G401 (cell line): Measurements from ENCODE around the gene FUCA1. TPM values are rescaled to one million over a fixed set of nuclear protein-coding genes. Genes with fewer than 3 reads are reported as not detected.
"Not testable (repeated sequence)": the region's sequence is repeated elsewhere in the genome, so short reads cannot be mapped to it uniquely, and the experiment has no call there.

Experiments used
- DNase-seq: peaks from one replicate; pipeline ENCODE4 v3.0.0-alpha.2; 2015; ENCODE audit warnings: low spot score
- in situ Hi-C: cut with HindIII; loops from 2 replicates; pipeline ENCODE4 v1.10.0; 2016; ENCODE audit warnings: low sequenced_read_pairs, mixed read lengths
- total RNA-seq: library from RNA; depleted of rRNA; stranded (reverse); fragments of >200 nt; shearing (Covaris generic); gene quantifications from 2 replicates; pipeline ENCODE4 v1.2.3, GENCODE V29; 2014; rRNA removed

The FUCA1 gene
- total RNA-seq: 79.4 and 84.1 TPM in 2 replicates

DNA sequence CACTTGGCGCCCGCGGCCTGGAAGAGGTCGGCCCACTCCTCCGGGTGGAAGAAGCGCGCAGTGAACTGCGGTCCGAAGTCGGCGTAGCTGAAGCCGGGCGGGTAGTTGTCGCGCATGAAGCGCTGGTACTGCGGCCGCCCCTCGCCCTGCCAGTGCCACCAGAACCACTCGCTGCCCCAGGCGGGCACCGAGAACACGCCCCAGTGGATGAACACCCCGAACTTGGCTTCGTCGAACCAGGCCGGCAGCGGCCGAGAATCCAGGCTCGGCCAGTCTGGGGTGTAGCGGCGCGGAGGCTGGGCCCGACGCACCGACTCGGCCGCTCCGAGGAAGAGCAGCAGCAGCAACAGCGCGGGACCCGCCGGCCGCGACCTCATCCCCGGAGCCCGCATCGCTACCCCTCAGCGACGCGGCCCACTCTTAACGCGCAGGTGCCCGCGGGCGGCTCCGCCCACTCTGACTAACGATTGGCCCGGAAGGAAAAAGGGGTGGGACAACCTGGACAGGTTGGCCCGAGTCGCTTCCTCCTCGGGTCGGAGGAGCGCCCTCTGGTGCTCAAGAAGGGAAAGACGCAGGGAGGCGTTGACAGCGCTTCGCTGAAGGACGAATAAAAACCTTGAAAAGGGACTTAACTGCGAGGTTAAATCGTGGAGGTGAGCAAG, at the start of gene FUCA1:
Gene FUCA1, minus strand, starts transcription at position 396 of the 662 bp plus-strand sequence. Its CDS starts 4 bp downstream, at position 392.
- peak; percentile 96 for DNase-seq
- in situ Hi-C loops: no loop called here

DNA sequence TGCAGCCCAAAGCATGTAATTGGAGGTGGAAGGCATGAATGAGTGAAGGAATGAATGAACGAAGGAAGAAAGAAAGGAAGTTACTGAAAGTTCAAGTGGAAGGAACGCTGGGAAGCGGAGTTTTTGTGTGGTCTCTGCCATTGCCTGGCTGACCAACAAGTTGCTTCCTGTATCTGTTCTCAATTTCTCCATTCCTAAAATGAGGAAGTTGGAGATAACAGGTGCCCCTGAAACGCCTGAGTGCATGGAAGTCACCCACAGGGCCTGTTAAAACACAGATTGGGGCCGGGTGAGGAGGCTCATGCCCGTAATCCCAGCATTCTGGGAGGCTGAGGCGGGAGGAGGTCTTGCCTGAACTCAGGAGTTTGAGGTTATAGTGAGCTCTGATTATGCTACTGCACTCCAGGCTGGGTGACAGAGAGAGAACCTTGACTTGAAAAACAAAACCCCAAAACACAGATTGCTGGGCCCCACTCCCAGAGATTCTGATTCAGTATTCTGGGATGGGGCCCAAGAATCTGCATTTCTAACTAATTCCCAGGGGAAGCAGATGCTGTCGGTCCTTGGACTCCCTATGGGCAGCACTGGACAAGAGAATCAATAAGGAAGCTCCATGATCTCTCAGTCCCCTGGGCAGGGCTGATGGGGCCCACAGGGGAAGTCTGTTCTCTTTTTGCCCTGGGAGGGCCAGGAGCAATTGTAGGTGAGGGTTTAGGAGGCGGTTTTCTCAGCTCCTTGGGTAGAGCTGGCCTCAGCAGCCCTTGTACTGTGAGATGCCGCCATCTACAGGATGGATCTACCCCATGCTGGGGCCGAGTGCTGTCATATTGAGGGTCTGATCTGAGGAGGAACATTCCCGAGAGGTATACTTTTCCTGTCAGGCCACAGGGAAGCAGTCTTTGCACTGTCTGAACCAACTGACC, 48.4 kb upstream of the FUCA1 start:
- in situ Hi-C loops: no loop called here
- peak; percentile 49 for DNase-seq

DNA sequence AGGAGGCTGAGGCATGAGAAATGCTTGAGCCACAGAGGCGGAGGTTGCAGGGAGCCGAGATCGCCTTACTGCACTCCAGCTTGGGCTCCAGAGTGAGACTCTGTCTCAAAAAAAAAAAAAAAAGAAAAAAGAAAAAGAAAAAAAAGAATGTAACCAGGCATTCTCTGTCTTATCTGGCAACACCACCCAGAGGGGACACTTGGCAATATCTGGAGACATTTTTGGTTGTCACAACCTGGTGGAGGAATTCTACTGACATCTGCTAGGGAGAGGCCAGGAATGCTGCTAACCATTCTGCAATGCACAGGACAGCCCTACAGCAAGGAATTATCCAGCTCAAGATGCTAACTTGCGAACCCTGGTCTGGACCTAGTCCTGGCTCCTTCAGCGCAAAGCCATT, 47.4 kb upstream of the FUCA1 start:
- DNase-seq: no peak
- in situ Hi-C loops: no loop called here

DNA sequence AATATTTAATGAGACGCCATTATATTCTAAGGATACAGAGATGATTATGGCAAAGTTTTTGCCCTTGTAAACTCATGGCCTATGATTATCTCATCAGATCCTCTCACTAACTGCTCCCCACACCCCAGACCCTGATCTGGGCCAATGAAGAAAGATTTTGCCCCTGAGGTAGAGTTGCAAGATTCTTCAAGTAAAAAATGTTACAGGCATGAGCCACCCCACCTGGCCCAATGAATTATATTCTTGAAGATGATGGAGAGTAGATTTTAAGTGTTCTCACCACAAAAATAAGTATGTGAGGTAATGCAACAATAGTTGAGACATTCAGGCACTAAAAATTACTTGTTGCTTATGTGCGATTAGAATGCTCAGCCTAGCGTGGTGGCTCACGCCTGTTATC, 46.8 kb upstream of the FUCA1 start:
- no peak for DNase-seq
- in situ Hi-C loops: no loop called here

DNA sequence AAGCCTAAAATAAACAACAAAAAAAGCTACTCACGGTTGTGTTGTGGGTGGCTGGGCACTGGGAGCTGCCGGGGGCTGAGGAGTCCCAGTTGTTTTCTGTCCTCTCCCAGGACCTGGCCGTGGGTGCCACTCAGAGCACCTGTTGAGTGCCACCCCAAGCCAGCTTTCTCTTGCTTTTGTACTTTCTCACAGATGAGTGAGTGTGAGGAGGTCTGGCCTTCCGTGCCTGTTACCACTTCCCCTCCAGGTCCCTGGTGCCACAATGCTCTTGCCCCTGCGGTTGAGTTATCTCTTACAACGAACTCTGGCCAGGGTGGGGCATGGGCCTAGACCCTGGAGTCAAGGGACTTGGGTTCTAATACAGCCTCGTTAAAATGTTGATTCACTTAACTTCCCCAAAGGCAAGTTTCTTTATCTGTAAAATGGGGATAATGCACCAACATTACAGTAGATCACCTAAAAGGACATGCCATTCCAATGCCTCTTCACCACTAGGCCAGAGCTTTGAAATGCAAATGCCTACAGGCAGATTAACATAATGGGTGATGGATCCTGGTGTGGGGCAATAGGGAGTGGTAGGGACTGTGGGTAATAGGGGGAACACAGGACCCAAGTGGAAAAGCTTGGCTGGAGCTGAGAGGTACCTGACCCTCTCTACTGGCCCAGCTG, 45.3 kb upstream of the FUCA1 start, which contains the start of gene CNR2:
Gene CNR2, minus strand, starts transcription at position 151 of the 669 bp plus-strand sequence. CDS start 37,745 bp downstream, outside the sequence.
- no peak for DNase-seq
- in situ Hi-C loops: no loop called here

DNA sequence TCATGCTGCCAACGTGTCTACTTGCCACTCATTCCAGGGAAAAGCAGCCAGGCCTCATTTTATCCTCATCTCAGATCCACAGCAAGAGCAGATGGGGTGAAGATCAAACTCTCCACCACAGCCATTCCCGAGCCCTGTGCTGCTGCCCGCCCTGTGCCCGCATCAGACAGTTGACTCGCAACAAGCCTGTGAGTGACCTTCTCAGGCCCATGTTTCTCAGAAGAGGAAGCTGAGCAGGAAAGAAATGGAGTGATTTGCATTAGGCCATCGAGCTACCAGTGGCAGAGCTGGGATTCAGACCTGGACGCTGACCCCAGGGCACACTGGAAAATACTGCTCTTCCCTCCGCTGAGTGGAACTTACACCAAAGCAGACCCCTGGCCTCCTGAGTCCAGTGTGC, 43.8 kb upstream of the FUCA1 start:
- in situ Hi-C loops: no loop called here
- DNase-seq: no peak

DNA sequence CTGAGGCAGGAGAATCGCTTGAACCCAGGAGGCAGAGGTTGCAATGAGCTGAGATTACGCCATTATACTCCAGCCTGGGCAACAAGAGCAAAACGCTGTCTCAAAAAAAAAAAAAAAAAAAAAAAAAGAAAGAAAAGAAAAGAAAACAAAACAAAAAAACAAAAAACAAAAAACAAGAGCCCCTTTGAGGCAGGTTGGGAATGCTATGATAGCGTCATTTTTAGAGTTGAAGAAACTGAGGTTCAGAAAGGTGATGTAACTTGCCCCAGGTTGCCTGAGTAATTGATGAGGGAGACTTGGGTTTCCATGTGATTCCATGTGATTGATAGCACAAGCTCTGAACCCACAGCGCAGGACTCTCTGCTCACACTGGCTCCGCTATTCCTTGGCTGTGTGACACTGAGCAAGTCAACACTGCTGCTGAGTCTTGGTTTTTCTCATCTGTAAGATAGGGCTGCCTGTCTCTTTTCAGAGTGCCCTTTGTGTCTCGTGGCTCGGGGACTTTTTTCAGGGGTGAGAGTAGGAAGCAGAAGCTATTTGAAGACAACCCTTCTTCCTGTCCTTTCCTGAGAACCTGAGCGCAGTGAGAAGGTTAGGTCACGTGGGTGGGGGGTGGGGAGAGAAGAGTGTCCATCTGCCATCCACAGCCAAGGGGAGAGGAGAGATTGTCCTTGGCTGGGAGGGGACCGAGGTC, 42.6 kb upstream of the FUCA1 start:
- no peak for DNase-seq
- in situ Hi-C loops: no loop called here

DNA sequence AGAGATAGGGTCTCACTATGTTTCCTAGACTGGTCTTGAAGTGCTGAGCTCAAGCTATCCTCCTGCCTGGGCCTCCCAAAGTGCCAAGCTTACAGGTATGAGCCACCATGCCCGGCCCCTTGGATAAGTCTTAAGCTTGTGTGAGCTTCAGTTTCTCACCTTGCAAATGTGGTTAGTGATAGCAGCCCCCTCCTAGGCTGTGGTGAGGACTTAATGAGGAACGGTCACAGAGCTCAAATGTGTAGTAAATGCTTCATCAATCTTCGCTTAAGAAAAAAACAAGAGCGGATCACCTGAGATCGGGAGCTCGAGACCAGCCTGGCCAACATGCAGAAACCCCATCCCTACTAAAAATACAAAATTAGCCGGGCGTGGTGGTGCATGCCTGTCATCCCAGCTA, 42.1 kb upstream of the FUCA1 start:
- no peak for DNase-seq
- in situ Hi-C loops: no loop called here

DNA sequence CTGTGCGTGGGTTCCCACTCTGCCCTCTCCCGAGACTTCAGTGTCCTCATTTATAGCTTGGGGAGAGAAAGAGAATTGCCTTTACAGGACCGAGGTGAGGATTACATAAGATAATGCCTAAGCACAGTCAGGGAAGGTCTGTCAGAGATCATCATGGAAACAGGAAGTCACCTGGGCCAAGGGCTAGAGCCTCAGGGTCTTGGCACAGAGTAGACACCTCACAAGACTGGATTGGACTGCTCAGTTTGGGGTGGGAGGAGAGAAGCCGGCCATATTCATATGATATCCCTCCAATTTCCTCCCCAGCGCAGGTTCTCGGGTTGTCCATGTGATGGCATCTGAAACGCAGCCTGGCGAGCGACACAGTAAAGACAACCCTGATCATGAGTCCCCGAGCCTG, 41.3 kb upstream of the FUCA1 start:
- in situ Hi-C loops: no loop called here
- no peak for DNase-seq

DNA sequence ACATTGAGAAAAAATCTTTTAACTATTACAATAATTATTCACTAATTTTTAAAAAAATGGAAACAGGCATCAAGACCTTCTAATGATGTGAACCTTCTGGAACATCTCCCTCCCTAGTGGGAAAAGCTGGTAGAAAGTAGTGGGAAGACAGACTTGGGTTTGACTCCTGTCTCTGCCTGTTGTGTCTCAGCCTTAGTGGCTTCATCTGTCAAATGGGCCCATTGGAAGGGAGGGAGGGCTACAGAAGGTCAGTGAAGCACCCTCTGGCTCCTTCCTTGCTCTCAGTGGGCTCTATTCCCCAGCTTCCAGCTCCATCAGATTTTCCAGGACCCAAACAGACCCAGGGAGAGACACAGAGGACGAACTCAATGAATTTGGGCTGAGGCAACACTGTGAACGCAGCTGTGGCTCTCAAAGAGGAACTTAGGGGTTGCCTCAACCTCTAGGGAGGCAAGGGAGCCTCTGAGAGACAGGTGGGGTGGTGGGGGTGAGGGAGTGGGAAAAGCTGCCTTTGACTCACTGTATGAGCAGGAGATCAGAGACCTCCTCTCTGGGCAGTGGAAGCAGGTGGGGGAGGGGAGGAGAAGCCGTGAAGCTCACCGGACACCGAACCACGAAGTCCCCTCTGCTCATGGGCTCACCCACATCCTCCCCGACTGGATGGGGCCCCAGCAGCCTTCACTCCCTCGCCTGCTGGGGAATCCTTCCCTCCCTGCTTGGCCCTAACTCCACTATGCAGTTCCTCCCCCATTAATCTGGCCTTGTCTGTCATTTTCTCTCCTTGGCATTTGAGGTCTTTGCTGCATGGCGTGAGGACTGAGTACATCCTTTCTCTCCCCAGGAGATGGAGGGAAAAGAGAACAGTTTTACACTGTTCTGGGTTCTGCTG, 40.6 kb upstream of the FUCA1 start:
- no peak for DNase-seq
- in situ Hi-C loops: no loop called here

DNA sequence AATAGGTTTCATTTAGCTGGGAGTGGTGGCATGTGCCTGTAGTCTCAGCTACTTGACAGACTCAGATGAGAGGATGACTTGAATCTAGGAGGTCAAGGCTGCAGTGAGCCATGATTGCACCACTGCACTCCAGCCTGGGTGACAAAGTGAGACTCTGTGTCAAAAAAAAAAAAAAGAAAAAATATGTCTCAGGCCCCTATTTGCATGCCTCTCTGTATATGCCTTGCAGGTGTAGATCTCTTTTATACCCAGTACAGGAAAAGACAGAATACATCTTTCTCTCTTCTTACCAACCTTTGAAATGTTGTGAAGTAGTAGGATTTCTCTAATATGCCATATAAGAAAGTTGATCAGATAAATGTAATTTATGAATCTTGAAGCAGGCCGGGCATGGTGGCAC, 38.6 kb upstream of the FUCA1 start:
- in situ Hi-C loops: no loop called here
- DNase-seq: no peak

DNA sequence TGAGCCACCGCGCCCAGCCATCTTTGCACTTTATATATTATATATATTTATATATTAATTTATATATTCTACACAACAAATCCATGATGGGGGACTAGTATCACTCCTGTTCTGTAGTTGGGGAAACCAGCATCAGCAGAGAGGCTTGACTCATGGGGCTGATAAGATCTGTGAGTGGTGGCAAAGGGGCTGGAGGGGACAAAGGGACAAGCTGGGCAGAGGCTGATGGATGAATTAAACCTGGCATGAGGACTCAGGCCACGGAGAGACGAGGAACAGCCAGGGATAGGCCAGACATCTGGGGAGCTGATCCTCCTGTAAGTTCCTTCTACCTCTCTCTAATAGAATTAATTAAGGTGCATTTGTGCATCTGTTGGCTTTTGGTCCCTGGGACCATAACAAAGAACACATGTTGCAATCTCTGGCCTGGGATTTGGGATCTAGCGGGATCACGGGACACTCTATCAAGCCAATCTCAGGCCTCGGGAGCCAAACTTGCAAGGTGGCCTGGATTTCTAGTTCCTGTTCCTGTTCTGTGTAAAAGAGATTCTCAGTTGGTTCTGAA, 37.5 kb upstream of the FUCA1 start:
- DNase-seq: no peak
- in situ Hi-C loops: no loop called here

DNA sequence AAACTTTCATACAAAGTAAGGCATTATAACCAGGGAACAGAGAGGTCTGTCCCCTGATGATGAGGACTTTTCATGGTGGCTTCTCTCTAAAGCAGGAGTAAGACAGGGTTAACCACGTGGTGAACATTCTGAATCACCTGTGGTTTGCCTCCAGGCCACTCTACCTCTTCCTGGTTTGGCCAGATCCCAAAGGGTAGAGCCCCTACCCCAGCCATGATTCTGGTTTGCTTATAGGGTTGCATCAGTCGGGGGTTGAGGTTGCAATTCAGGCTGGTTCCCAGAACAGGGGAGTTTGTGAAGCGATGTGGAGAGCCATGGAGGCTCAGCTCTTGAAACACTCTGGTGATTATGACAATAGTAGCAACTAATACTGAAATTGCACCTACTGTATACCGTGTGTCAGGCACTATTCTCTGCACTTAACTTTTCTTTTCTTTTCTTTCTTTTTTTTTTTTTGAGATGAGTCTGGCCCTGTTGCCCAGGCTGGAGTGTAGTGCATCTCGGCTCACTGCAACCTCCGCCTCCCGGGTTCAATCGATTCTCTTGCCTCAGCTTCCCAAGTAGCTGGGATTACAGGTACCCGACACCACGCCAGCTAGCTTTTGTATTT, 36.8 kb upstream of the FUCA1 start:
- in situ Hi-C loops: no loop called here
- no peak for DNase-seq

DNA sequence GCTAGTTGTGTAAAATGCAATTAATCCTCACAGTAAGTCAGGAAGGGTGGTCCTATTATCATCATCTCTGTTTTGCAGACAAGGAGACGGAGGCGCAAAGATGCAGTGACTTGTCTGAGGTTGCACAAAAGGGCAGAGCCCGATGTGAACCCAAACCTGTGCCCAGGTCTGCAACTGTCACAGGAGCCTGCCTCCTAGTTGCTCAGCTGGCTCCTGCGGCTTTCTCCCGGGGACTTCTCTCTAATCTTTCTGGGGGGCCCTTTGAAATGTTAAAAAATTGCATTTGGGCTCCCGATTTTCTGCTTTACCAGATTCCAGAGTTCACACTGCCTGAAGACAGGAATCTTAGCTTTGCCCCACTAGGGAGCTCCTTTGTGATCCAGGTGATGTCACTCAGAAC, 35.7 kb upstream of the FUCA1 start:
- in situ Hi-C loops: no loop called here
- DNase-seq: no peak

DNA sequence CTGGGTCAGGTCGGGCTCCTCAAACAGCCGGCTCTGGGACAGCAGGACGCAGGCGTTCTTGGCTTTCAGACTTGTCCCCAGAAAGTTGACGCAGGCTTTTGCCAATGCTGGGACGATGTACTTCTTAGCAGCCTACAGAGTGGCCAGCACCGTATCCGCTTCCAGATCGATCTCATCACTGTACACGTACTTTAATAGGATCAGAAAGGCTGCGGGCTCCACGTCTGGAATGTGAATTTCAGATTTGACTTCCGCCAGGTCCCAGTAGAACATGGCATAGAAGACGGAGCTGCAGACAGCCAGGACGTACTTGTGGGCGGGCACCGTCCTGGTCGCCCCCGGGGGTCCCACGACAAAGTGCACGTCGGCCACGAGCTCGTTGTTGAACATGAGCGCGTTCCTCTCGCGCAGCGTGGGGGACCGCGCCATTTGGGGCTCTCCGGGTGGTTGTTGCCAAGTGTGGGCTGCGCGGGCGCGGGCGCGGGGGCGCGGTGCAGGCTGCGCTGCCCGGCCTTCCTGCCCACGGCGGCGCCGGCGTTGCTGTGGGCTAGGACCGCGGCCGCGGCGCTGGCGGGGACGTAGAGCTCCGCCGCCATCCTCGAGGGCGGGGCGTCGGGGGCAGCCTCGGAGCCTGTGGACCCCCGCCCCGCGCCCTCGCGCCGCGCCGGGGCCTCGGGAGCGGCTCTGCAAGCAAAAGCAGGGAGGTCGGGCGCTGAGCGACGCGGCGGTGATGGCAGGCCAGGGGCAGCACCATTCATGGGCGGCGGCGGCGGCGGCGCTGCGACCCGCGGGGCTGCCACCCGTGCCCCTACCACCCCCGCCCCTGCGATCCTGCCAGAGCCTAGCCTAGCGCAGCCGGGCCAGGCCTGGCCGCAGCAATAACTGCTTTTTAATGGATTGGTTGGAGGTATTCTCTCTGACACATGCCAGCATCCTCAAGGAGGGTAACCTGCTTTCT, 34.5 kb upstream of the FUCA1 start:
- in situ Hi-C loops: no loop called here
- no peak for DNase-seq

DNA sequence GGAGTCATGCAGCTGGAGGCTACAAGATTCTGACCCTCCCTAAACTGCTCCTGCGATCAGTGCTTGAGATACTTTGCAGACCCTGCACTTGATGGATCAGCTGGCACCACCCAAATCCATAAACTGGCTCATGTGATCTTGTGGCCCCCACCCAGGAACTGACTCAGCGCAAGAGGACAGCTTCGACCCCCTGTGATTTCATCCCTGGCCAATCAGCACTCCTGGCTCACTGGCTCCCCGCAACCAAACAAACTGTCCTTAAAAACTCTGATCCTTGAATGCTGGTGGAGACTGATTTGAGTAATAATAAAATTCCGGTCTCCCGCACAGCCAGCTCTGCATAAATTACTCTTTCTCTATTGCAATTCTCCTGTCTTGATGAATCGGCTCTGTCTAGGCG, 31.9 kb upstream of the FUCA1 start:
- in situ Hi-C loops, DNase-seq: not testable (repeated sequence)

DNA sequence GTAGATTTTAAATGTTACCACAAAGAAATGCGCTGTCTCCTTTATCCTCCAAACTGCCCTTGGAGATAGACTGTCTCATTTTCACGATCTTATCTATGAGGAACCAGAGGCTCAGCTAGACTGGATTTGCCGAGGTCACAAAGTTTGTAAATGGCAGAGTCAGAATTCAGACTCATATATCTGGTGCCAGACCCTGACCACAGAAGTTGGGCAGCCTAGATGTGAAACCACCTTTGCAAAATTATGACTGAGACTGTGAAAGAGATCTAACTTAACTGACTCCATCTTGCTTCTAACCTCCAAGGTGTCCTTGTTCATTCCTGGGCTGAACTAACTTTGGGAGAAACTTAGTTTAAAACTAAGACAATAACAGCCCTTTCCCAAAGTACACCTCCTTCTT, 31.0 kb upstream of the FUCA1 start:
- in situ Hi-C loops: no loop called here
- no peak for DNase-seq
